IMR-90 (cell line): ENCODE measurements around the gene IGF2. TPM values are rescaled to one million over a fixed set of nuclear protein-coding genes. Genes with fewer than 3 reads are reported as not detected.

Source experiments
- ATAC-seq: fragments of 200-7000 bp; cut with Tn5 transposase; 2 replicates; pipeline ENCODE4 v1.9.1; 2020; ENCODE audit warnings: low read depth, mild to moderate bottlenecking, moderate library complexity
- BruUV-seq: library from RNA; stranded (reverse); fragments of 400-500 nt; replicated peaks from 2 replicates; lab custom pipeline; 2021; lab: Mats Ljungman, UMichigan
- CTCF ChIA-PET: fragments of 300-600 bp; formaldehyde crosslinking; extraction: SDS; loops from one replicate; lab custom pipeline; 2021; ENCODE audit warnings: antibody characterized with exemption; lab: Yijun Ruan, JAX
- POLR2A ChIA-PET: fragments of 300-600 bp; sonication (Branson Sonifier 250); formaldehyde crosslinking; loops from one replicate; lab custom pipeline; 2022; ENCODE audit warnings: antibody characterized with exemption; ENCODE audit not compliant: unreplicated experiment; lab: Charles Lee
- DNase-seq: peaks from one replicate; pipeline ENCODE4 v3.0.0; 2013
- H2AFZ ChIP-seq: replicated peaks from 2 replicates; pipeline ENCODE3; 2013; ENCODE audit warnings: low read length, mild to moderate bottlenecking; ENCODE audit not compliant: poor library complexity
- H2AK5ac ChIP-seq: 2 replicates; pipeline ENCODE4 v1.6.1; 2013; ENCODE audit warnings: low read depth, low read length, inconsistent platforms
- H2AK9ac ChIP-seq: replicated peaks from 2 replicates; pipeline ENCODE3; 2013; ENCODE audit warnings: mild to moderate bottlenecking, low read depth, low read length, moderate library complexity; ENCODE audit not compliant: poor library complexity
- H2BK120ac ChIP-seq: 2 replicates; pipeline ENCODE4 v1.6.1; 2013; ENCODE audit warnings: low read depth, low read length, inconsistent platforms
- H2BK15ac ChIP-seq: 3 replicates; pipeline ENCODE4 v1.6.1; 2013; ENCODE audit warnings: low read depth, low read length, inconsistent platforms
- H2BK20ac ChIP-seq: 2 replicates; pipeline ENCODE4 v1.6.1; 2013; ENCODE audit warnings: low read depth, mild to moderate bottlenecking, inconsistent platforms, low read length, moderate library complexity
- H2BK5ac ChIP-seq: 2 replicates; pipeline ENCODE4 v1.6.1; 2013; ENCODE audit warnings: mild to moderate bottlenecking, low read depth, low read length, inconsistent platforms; ENCODE audit not compliant: poor library complexity, severe bottlenecking
- H3K14ac ChIP-seq: replicated peaks from 2 replicates; pipeline ENCODE4 v1.6.1; 2013; ENCODE audit warnings: low read depth, low read length, inconsistent platforms
- H3K18ac ChIP-seq: 2 replicates; pipeline ENCODE4 v1.6.1; 2013; ENCODE audit warnings: low read depth, low read length, control low read depth
- H3K23ac ChIP-seq: 2 replicates; pipeline ENCODE4 v1.6.1; 2013; ENCODE audit warnings: low read depth, low read length, inconsistent platforms
- H3K27ac ChIP-seq: 2 replicates; pipeline ENCODE4 v1.5.1; 2013; ENCODE audit warnings: mild to moderate bottlenecking, control low read depth, low read length; ENCODE audit not compliant: insufficient read depth
- H3K27me3 ChIP-seq: 2 replicates; pipeline ENCODE4 v1.6.1; 2013; ENCODE audit warnings: low read length; ENCODE audit not compliant: control insufficient read depth, insufficient read depth
- H3K36me3 ChIP-seq: 2 replicates; pipeline ENCODE4 v1.6.1; 2013; ENCODE audit warnings: low read length, mixed read lengths; ENCODE audit not compliant: control insufficient read depth, insufficient read depth
- H3K4ac ChIP-seq: 2 replicates; pipeline ENCODE4 v1.6.1; 2013; ENCODE audit warnings: low read depth, low read length, inconsistent platforms
- H3K4me1 ChIP-seq: 2 replicates; pipeline ENCODE4 v1.6.1; 2013; ENCODE audit warnings: low read length, mixed read lengths; ENCODE audit not compliant: control insufficient read depth, insufficient read depth
- H3K4me2 ChIP-seq: 2 replicates; pipeline ENCODE4 v1.6.1; 2013; ENCODE audit warnings: low read depth, mild to moderate bottlenecking, control low read depth, low read length, moderate library complexity
- H3K4me3 ChIP-seq: 2 replicates; pipeline ENCODE4 v1.5.1; 2013; ENCODE audit warnings: low read depth, mild to moderate bottlenecking, control low read depth, low read length, moderate library complexity; ENCODE audit not compliant: insufficient read depth
- H3K56ac ChIP-seq: 2 replicates; pipeline ENCODE4 v1.6.1; 2013; ENCODE audit warnings: low read length, inconsistent platforms; ENCODE audit not compliant: insufficient read depth; ENCODE audit errors: extremely low read depth
- H3K79me1 ChIP-seq, 2 experiments: 2 replicates each; pipeline ENCODE4 v1.6.1; 2013; ENCODE audit warnings: low read length in 2 of 2, inconsistent platforms in 1 of 2, low read depth in 1 of 2
- H3K9ac ChIP-seq: 2 replicates; pipeline ENCODE4 v1.6.1; 2013; ENCODE audit warnings: low read depth, low read length, control low read depth
- H3K9me1 ChIP-seq: 2 replicates; pipeline ENCODE4 v1.6.1; 2013; ENCODE audit warnings: low read length, inconsistent platforms; ENCODE audit not compliant: insufficient read depth
- H3K9me3 ChIP-seq: 2 replicates; pipeline ENCODE4 v1.6.1; 2013; ENCODE audit warnings: low read length; ENCODE audit not compliant: control insufficient read depth, insufficient read depth
- H4K20me1 ChIP-seq: 2 replicates; pipeline ENCODE4 v1.6.1; 2013; ENCODE audit warnings: low read length, inconsistent platforms; ENCODE audit not compliant: insufficient read depth
- H4K5ac ChIP-seq: 2 replicates; pipeline ENCODE4 v1.6.1; 2013; ENCODE audit warnings: mild to moderate bottlenecking, low read depth, low read length, control low read depth
- H4K8ac ChIP-seq, 2 experiments: 2 replicates each; pipeline ENCODE4 v1.6.1; 2013; ENCODE audit warnings: low read depth in 2 of 2, low read length in 2 of 2, control low read depth in 1 of 2, inconsistent platforms in 1 of 2
- H4K91ac ChIP-seq: 2 replicates; pipeline ENCODE4 v1.6.1; 2013; ENCODE audit warnings: low read depth, low read length, inconsistent platforms; ENCODE audit not compliant: insufficient read depth
- BHLHE40 ChIP-seq: fragments of 150-350 bp; IDR thresholded peaks from 2 replicates; pipeline ENCODE4 v1.6.1; 2016; ENCODE audit warnings: mild to moderate bottlenecking, low read depth, low read length
- CEBPB ChIP-seq: IDR thresholded peaks from 2 replicates; pipeline ENCODE4 v1.6.1; 2012; ENCODE audit warnings: low read depth, low read length, improper control_type of control experiment
- CHD1 ChIP-seq: IDR thresholded peaks from 2 replicates; pipeline ENCODE4 v1.6.1; 2012; ENCODE audit warnings: low read depth, low read length, improper control_type of control experiment
- FOS ChIP-seq: fragments of 150-350 bp; IDR thresholded peaks from 2 replicates; pipeline ENCODE4 v1.6.1; 2016; ENCODE audit warnings: low read depth, low read length
- MAFK ChIP-seq: IDR thresholded peaks from 2 replicates; pipeline ENCODE4 v1.6.1; 2012; ENCODE audit warnings: low read depth, low read length, improper control_type of control experiment
- MAZ ChIP-seq: IDR thresholded peaks from 2 replicates; pipeline ENCODE4 v1.6.1; 2012; ENCODE audit warnings: low read depth, mild to moderate bottlenecking, low read length, improper control_type of control experiment, moderate library complexity, borderline replicate concordance
- MXI1 ChIP-seq: IDR thresholded peaks from 2 replicates; pipeline ENCODE4 v1.6.1; 2012; ENCODE audit warnings: low read depth, mild to moderate bottlenecking, low read length, moderate library complexity, borderline replicate concordance
- NFE2L2 ChIP-seq: fragments of 150-350 bp; IDR thresholded peaks from 2 replicates; pipeline ENCODE4 v1.6.1; 2016; ENCODE audit warnings: low read depth, mild to moderate bottlenecking, low read length
- POLR2A ChIP-seq: IDR thresholded peaks from 2 replicates; pipeline ENCODE4 v1.6.1; 2012; ENCODE audit warnings: mild to moderate bottlenecking, low read depth, low read length
- RAD21 ChIP-seq: IDR thresholded peaks from 2 replicates; pipeline ENCODE4 v1.6.1; 2012; ENCODE audit warnings: low read length, improper control_type of control experiment
- RCOR1 ChIP-seq: IDR thresholded peaks from 2 replicates; pipeline ENCODE4 v1.6.1; 2012; ENCODE audit warnings: mild to moderate bottlenecking, low read length, improper control_type of control experiment; ENCODE audit not compliant: insufficient replicate concordance
- SMC3 ChIP-seq: fragments of 150-350 bp; IDR thresholded peaks from 2 replicates; pipeline ENCODE4 v1.6.1; 2016; ENCODE audit warnings: low read depth, mild to moderate bottlenecking, antibody characterized with exemption, low read length, moderate library complexity
- WGBS, 2 experiments: methylation state at CpG; one replicate each; pipeline versions ENCODE4 v1.1.5 to v1.1.7; 2013; ENCODE audit warnings: missing lambda C conversion rate in 2 of 2; ENCODE audit not compliant: insufficient read length in 1 of 2; ENCODE audit errors: extremely low coverage in 2 of 2; 5-methylcytosine and 5-hydroxymethylcytosine counted together
- dilution Hi-C: fragments of 300-500 bp; cut with HindIII; formaldehyde crosslinking; loops from one replicate; pipeline ENCODE4 v1.14.3; 2018; ENCODE audit warnings: low sequenced_read_pairs; ENCODE audit not compliant: unreplicated experiment
- in situ Hi-C: fragments of 300-500 bp; cut with MboI; formaldehyde crosslinking; loops from 3 replicates; pipeline ENCODE4 v1.14.3; 2019; ENCODE audit warnings: low sequenced_read_pairs, inconsistent platforms, mixed read lengths
- intact Hi-C: fragments of 100-400 bp; cut with micrococcal nuclease; formaldehyde crosslinking; loops from 2 replicates; pipeline ENCODE4 v1.10.0; 2022
- polyA plus RNA-seq, 3 experiments: library from polyadenylated mRNA; depleted of rRNA; stranded (reverse); fragments of >200 nt; gene quantifications; 2 replicates each; pipeline ENCODE4 v1.2.3, GENCODE V29; 2012; ENCODE audit warnings: low replicate concordance in 1 of 3
- total RNA-seq: library from RNA; depleted of rRNA; stranded (reverse); fragments of >200 nt; gene quantifications from 2 replicates; pipeline ENCODE4 v1.2.3, GENCODE V29; 2012
- TF ChIP-seq, protein P1 (sequence below): fragments of 150-350 bp; IDR thresholded peaks from 2 replicates; pipeline ENCODE4 v1.6.1; 2017; ENCODE audit warnings: mild to moderate bottlenecking, antibody characterized with exemption, low read length, low read depth
- TF ChIP-seq, protein P2 (sequence below): conservative IDR thresholded peaks from 2 replicates; pipeline ENCODE4 v1.5.1; 2012; ENCODE audit warnings: mild to moderate bottlenecking, low read depth, low read length, improper control_type of control experiment
- TF ChIP-seq, protein P3 (sequence below): fragments of 150-350 bp; IDR thresholded peaks from 2 replicates; pipeline ENCODE4 v1.6.1; 2016; ENCODE audit warnings: low read depth, mild to moderate bottlenecking, low read length, moderate library complexity, borderline replicate concordance

IGF2 gene
- total and polyA plus RNA-seq, 2 of the 4 experiments (the other 2 are of a cell fraction) = 2.3 to 21.8 TPM

DNA sequence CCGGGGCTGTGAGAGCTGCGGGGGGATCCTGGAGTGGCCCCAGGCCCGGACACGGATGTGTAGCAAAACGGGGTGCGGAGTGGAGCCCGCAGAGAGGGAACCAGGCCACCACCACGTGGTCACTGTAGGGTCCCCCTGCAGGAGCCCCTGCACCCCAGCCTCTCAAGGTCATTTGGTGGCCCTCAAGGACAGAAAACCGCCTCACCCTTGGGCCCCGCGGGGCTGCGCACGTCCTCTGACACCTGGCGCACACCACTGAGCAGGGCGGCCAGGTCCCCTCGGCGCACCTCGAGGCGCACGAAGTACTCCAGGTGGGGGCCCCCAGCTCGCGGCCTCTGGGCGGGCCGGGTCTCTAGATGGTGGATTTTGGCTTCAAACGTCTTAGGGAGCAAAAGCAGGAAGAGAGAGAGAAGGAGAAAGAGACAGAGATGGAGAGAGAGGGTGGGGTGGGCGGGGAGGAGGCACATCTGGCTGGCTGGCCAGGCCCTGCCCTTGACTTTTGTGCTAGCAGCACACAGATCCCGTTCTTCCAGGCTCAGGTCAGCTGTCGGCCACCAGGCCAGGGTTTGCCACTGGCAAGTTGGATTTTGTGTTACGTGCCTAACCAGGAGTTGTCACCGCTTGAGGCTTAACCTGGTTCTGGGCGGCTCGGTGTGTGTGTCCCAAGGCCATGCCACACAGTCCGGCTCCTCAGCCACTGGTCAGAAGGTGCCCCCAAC is 29.3 kb upstream of the IGF2 start:
- ChIA-PET CTCF (no interaction called here), POLR2A (no interaction called here)

More for the DNA sequence above, 29.3 kb upstream of the IGF2 start:
- Histone ChIP-seq H2AFZ (no peak overlapping the region), H4K91ac (no peak overlapping the region), H2BK120ac (no peak overlapping the region), H3K4ac (no peak overlapping the region), H2BK20ac (no peak overlapping the region), H3K4me3 (no peak overlapping the region), H2AK9ac (no peak overlapping the region), H2AK5ac (no peak overlapping the region), H2BK15ac (no peak overlapping the region), H3K27me3 (peaks cover 13% of the 10 kb centered on the region; the same call in 1 of the 2 replicates), H3K14ac (no peak overlapping the region), H4K8ac (no peak overlapping the region), H3K4me1 (no peaks in the 10 kb centered on the region), H2BK5ac (no peak overlapping the region), H3K18ac (no peak overlapping the region), H3K27ac (no peak overlapping the region), H3K56ac (no peak overlapping the region), H3K9ac (no peak overlapping the region), H4K5ac (no peak overlapping the region), H3K9me1 (no peaks in the 10 kb centered on the region), H3K23ac (no peak overlapping the region), H3K4me2 (no peak overlapping the region), H3K79me1 (no peaks in the 10 kb centered on the region), H4K20me1 (no peaks in the 10 kb centered on the region; the same call in 1 of the 2 replicates), H3K9me3 (no peaks in the 10 kb centered on the region), H3K36me3 (no peaks in the 10 kb centered on the region)
- no TSS peak for BruUV-seq
- in situ Hi-C loops (no loop called here), intact Hi-C loops (no loop called here), dilution Hi-C loops (no loop called here)
- ATAC-seq (no peak), DNase-seq (no peak)
- TF ChIP-seq, protein P1, sequence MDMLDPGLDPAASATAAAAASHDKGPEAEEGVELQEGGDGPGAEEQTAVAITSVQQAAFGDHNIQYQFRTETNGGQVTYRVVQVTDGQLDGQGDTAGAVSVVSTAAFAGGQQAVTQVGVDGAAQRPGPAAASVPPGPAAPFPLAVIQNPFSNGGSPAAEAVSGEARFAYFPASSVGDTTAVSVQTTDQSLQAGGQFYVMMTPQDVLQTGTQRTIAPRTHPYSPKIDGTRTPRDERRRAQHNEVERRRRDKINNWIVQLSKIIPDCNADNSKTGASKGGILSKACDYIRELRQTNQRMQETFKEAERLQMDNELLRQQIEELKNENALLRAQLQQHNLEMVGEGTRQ = no peak
- no peak for TF ChIP-seq MAZ
- no peak for TF ChIP-seq BHLHE40
- TF ChIP-seq CHD1 = no peak
- no peak for TF ChIP-seq FOS
- no peak for TF ChIP-seq MXI1
- TF ChIP-seq, protein P2, sequence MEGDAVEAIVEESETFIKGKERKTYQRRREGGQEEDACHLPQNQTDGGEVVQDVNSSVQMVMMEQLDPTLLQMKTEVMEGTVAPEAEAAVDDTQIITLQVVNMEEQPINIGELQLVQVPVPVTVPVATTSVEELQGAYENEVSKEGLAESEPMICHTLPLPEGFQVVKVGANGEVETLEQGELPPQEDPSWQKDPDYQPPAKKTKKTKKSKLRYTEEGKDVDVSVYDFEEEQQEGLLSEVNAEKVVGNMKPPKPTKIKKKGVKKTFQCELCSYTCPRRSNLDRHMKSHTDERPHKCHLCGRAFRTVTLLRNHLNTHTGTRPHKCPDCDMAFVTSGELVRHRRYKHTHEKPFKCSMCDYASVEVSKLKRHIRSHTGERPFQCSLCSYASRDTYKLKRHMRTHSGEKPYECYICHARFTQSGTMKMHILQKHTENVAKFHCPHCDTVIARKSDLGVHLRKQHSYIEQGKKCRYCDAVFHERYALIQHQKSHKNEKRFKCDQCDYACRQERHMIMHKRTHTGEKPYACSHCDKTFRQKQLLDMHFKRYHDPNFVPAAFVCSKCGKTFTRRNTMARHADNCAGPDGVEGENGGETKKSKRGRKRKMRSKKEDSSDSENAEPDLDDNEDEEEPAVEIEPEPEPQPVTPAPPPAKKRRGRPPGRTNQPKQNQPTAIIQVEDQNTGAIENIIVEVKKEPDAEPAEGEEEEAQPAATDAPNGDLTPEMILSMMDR = no peak
- no peak for TF ChIP-seq SMC3
- TF ChIP-seq, protein P3, sequence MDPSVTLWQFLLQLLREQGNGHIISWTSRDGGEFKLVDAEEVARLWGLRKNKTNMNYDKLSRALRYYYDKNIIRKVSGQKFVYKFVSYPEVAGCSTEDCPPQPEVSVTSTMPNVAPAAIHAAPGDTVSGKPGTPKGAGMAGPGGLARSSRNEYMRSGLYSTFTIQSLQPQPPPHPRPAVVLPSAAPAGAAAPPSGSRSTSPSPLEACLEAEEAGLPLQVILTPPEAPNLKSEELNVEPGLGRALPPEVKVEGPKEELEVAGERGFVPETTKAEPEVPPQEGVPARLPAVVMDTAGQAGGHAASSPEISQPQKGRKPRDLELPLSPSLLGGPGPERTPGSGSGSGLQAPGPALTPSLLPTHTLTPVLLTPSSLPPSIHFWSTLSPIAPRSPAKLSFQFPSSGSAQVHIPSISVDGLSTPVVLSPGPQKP = no peak
- no peak for TF ChIP-seq RCOR1
- TF ChIP-seq MAFK = no peak
- no peak for TF ChIP-seq NFE2L2
- no peak for TF ChIP-seq POLR2A
- TF ChIP-seq RAD21 = no peak
- no peak for TF ChIP-seq CEBPB
- 84% methylated on average over 22 of the region's 33 CpGs; no CpG with 5 or more reads in 1 of the 2 experiments for WGBS, 2 experiments
